Keratinocyte (primary cell): Measurements from ENCODE around the gene MEAF6.

Source experiments
- CTCF ChIP-seq, 3 experiments: IDR thresholded peaks in 1 of 3; conservative IDR thresholded peaks in 1 of 3; optimal IDR thresholded peaks in 1 of 3; 2 replicates in 2 of 3; 3 replicates in 1 of 3; pipeline versions ENCODE3 to v1.5.1; 2011; ENCODE audit warnings: low read length in 3 of 3, mild to moderate bottlenecking in 3 of 3, moderate library complexity in 2 of 3, control low read depth in 1 of 3, inconsistent platforms in 1 of 3; ENCODE audit not compliant: insufficient read depth in 2 of 3; ENCODE audit errors: extremely low read depth in 1 of 3
- EZH2 ChIP-seq: IDR thresholded peaks from one replicate; pipeline ENCODE4 v1.6.1; 2012; ENCODE audit warnings: inconsistent platforms, mild to moderate bottlenecking, low read length, moderate library complexity

- no peak for TF ChIP-seq CTCF (optimal IDR thresholded peaks at IDR 0.05 in 1 of 3, IDR thresholded peaks at IDR 0.05 in 1 of 3, conservative IDR thresholded peaks at IDR 0.05 in 1 of 3; ENCODE audit: extremely low read depth in 1 of 3, insufficient read depth in 2 of 3, low read length in 3 of 3)
- TF ChIP-seq EZH2 = no peak
Observed at GRCh38 chr1:37464443-37464842, 50.1 kb downstream of the MEAF6 start.
